Spleen (tissue), 11 donors: ENCODE measurements around the gene CSF3R. TPM values are rescaled to one million over a fixed set of nuclear protein-coding genes. Genes with fewer than 3 reads are reported as not detected.

Experiments
- DNase-seq: peaks from one replicate; pipeline ENCODE4 v3.0.0-alpha.2; 2020
- H3K27ac ChIP-seq, 8 donors: fragments of 200-600 bp; sonication (generic) in 7 of 8; 1 replicate in 4 of 8; 2 replicates in 4 of 8; pipeline versions ENCODE4 v1.5.0 to v1.8.0; 2016 to 2021; ENCODE audit warnings: inconsistent platforms in 4 of 8, mild to moderate bottlenecking in 4 of 8, moderate library complexity in 1 of 8
- H3K27me3 ChIP-seq, 7 donors: fragments of 200-600 bp; sonication (generic) in 6 of 7; replicated peaks in 1 of 7; 1 replicate in 4 of 7; 2 replicates in 3 of 7; pipeline versions ENCODE4 v1.5.0 to v1.8.0; 2016 to 2021; ENCODE audit warnings: inconsistent platforms in 3 of 7, mild to moderate bottlenecking in 1 of 7
- H3K36me3 ChIP-seq, 6 donors: fragments of 200-600 bp; sonication (generic) in 5 of 6; 1 replicate in 4 of 6; 2 replicates in 2 of 6; pipeline versions ENCODE4 v1.5.0 to v1.8.0; 2016 to 2021; ENCODE audit warnings: inconsistent platforms in 2 of 6
- H3K4me1 ChIP-seq, 6 donors: fragments of 200-600 bp; sonication (generic) in 5 of 6; 1 replicate in 3 of 6; 2 replicates in 3 of 6; pipeline versions ENCODE4 v1.5.0 to v1.8.0; 2016 to 2021; ENCODE audit warnings: inconsistent platforms in 3 of 6
- H3K4me3 ChIP-seq, 8 donors: fragments of 200-600 bp; sonication (generic) in 7 of 8; 1 replicate in 4 of 8; 2 replicates in 4 of 8; pipeline versions ENCODE4 v1.5.0 to v1.8.0; 2016 to 2021; ENCODE audit warnings: inconsistent platforms in 4 of 8, mild to moderate bottlenecking in 4 of 8, moderate library complexity in 2 of 8
- H3K9me3 ChIP-seq, 8 donors: fragments of 200-600 bp; sonication (generic) in 7 of 8; 1 replicate in 4 of 8; 2 replicates in 4 of 8; pipeline versions ENCODE4 v1.5.0 to v1.8.0; 2016 to 2021; ENCODE audit warnings: inconsistent platforms in 4 of 8
- CTCF ChIP-seq, 11 experiments: fragments of 200-600 bp in 7 of 11; fragments of 450-650 bp in 4 of 11; sonication (generic) in 4 of 11; IDR thresholded peaks in 8 of 11; conservative IDR thresholded peaks in 3 of 11; 1 replicate in 7 of 11; 2 replicates in 4 of 11; pipeline versions ENCODE4 v1.4.0 to v1.8.0; 2016 to 2021; ENCODE audit warnings: antibody characterized with exemption in 11 of 11, inconsistent platforms in 4 of 11, mild to moderate bottlenecking in 1 of 11
- POLR2A ChIP-seq, 3 donors: fragments of 450-650 bp; IDR thresholded peaks; one replicate each; pipeline ENCODE4 v1.5.1; 2017; ENCODE audit warnings: antibody characterized with exemption in 3 of 3, mild to moderate bottlenecking in 1 of 3
- POLR2AphosphoS5 ChIP-seq, 3 donors: sonication (generic); formaldehyde crosslinking; IDR thresholded peaks; one replicate each; pipeline ENCODE4 v1.5.1; 2017; ENCODE audit warnings: antibody characterized with exemption in 3 of 3
- WGBS, 5 donors: extraction: QIAGEN DNeasy Blood & Tissue Kit in 3 of 5; methylation state at CpG; one replicate each; pipeline versions ENCODE4 v1.1.5 to v1.1.7; 2013 to 2018; 5-methylcytosine and 5-hydroxymethylcytosine counted together
- intact Hi-C: fragments of 100-400 bp; cut with DNase I; formaldehyde crosslinking; loops from one replicate; pipeline ENCODE4 v1.15.0; 2023; ENCODE audit warnings: low total_unique reads
- polyA plus RNA-seq, 3 donors: library from polyadenylated mRNA; stranded (reverse); fragments of 200-250 nt; gene quantifications; one replicate each; pipeline ENCODE4 v1.2.1, GENCODE V29; 2013
- total RNA-seq, 7 donors: library from RNA; depleted of rRNA in 3 of 7; stranded (reverse); fragments of >200 nt in 3 of 7; fragmentation: NEBNext Ultra II Directional in 4 of 7; extraction: Animal tissue kit (Norgen Biotek cat#: 25700) in 4 of 7; gene quantifications; one replicate each; pipeline versions ENCODE4 v1.1.0 to v1.2.1, GENCODE V29; 2016 to 2021
- donor health status: healthy with polysubstance abuse.
- donor health status: DM: no; HTN: no; CAD: no; lungs with moderate emphysema.
- donor health status: DM: no; HTN: no; CAD: no.
- donor health status: Bipolar disorder and iron deficiency.
- donor health status: healthy.
- donor health status: DM: no; HTN: no; CAD: no.
- donor health status: DM: yes; HTN: yes; CAD: no.

The CSF3R gene
- total and polyA plus RNA-seq, 10 donors: 8.9 to 795 (median 220) TPM

DNA sequence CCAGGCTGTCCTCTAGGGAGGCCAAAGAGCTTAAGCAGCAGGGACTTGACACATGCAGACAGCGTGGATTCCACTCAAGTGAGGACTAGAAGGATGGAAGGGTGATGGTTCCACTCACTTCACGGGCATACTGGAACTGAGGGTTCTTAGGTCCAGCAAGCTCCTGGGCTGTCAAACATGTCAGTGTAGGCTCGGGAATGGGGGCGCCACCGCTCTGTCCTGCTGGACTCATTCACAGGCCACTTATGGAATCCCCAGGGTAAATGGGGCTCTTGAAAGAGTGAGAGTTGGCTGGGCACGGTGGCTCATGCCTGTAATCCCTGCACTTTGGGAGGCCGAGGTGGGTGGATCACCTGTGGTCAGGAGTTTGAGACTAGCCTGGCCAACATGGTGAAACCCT lies 27.7 kb upstream of the CSF3R start:
- DNase-seq: no peak
- WGBS, 5 donors: 74 to 93% (median 86%) methylated on average over 6 to 7 of the region's 7 CpGs
- no peak for TF ChIP-seq POLR2A (IDR thresholded peaks at IDR 0.05)
- no peak for TF ChIP-seq POLR2AphosphoS5 (IDR thresholded peaks at IDR 0.05)
- TF ChIP-seq CTCF (IDR thresholded peaks at IDR 0.05 in 8 of 11, conservative IDR thresholded peaks at IDR 0.05 in 3 of 11): no peak
- intact Hi-C loops: no loop called here
- Histone ChIP-seq H3K4me1 (peaks cover 0 to 8% (median 0%) of the 10 kb centered on the region in 6 donors), H3K4me3 (no peak overlapping the region), H3K27ac (no peak overlapping the region), H3K36me3 (no peaks in the 10 kb centered on the region), H3K9me3 (no peaks in the 10 kb centered on the region), H3K27me3 (peaks cover 0 to 39% (median 0%) of the 10 kb centered on the region in 7 donors)

GRCh38 chr1:36508257-36508656 lies 25.5 kb upstream of the CSF3R start:
- intact Hi-C loops: no loop called here
- no peak for DNase-seq
- Histone ChIP-seq H3K27ac (no peak overlapping the region), H3K27me3 (peaks cover 0 to 47% (median 6%) of the 10 kb centered on the region in 7 donors), H3K9me3 (no peaks in the 10 kb centered on the region), H3K36me3 (no peaks in the 10 kb centered on the region), H3K4me3 (no peak overlapping the region), H3K4me1 (peaks cover 0 to 4% (median 0%) of the 10 kb centered on the region in 6 donors)
- WGBS, 5 donors: 72 to 89% (median 83%) methylated on average over 3 of the region's 3 CpGs
- no peak for TF ChIP-seq POLR2A (IDR thresholded peaks at IDR 0.05)
- TF ChIP-seq POLR2AphosphoS5 (IDR thresholded peaks at IDR 0.05): no peak
- no peak for TF ChIP-seq CTCF (IDR thresholded peaks at IDR 0.05 in 8 of 11, conservative IDR thresholded peaks at IDR 0.05 in 3 of 11)

DNA sequence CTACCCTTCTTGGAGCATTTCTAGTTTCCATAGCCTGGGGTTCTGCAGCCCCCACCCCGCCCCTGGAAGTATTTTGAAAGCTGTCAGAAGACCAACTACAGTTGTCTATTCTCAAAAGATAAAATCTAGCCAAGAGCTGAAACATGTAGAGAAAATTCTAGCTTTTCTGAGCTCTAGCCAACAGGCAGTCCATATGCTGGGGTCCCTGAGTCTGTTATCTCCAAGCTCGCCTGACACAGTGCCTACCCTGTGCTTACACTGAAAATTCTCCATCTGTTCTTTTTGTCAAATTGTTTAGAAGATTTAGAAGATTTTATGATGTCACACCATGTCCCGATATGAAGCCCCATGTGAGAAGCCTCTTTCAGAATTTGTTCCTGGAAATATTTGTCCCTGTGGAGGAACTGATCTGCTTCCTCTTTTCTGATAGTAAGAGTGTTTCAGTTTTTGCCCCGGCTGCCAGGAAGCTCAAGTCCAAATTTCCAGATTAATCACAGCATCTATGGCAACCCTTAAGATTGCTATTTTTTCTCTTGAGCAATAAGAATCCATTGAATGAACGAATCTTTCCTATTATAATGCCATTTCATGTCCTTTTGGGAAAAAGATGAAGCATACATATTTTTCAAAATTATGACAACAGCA lies 23.7 kb upstream of the CSF3R start:
- no peak for TF ChIP-seq CTCF (IDR thresholded peaks at IDR 0.05 in 8 of 11, conservative IDR thresholded peaks at IDR 0.05 in 3 of 11)
- no peak for TF ChIP-seq POLR2AphosphoS5 (IDR thresholded peaks at IDR 0.05)
- no peak for TF ChIP-seq POLR2A (IDR thresholded peaks at IDR 0.05)
- intact Hi-C loops: no loop called here
- 51 to 61% (median 55%) methylated on average over 5 of the region's 5 CpGs for WGBS, 5 donors

GRCh38 chr1:36503733-36504132 lies 21.0 kb upstream of the CSF3R start:
- Histone ChIP-seq H3K36me3 (no peaks in the 10 kb centered on the region), H3K4me1 (no peaks in the 10 kb centered on the region), H3K27me3 (peaks cover 0 to 29% (median 6%) of the 10 kb centered on the region in 7 donors), H3K27ac (no peak overlapping the region), H3K4me3 (no peak overlapping the region), H3K9me3 (no peaks in the 10 kb centered on the region)
- WGBS, 5 donors: 44 to 86% (median 70%) methylated on average over 1 of the region's 1 CpG
- DNase-seq: no peak
- TF ChIP-seq POLR2A (IDR thresholded peaks at IDR 0.05) (no peak), POLR2AphosphoS5 (IDR thresholded peaks at IDR 0.05) (no peak), CTCF (IDR thresholded peaks at IDR 0.05 in 8 of 11, conservative IDR thresholded peaks at IDR 0.05 in 3 of 11) (no peak)
- intact Hi-C loops: no loop called here

More for the DNA sequence above, 23.7 kb upstream of the CSF3R start:
- Histone ChIP-seq H3K9me3 (no peaks in the 10 kb centered on the region), H3K36me3 (no peaks in the 10 kb centered on the region), H3K4me3 (no peak overlapping the region), H3K27ac (peak overlapping the region in 2 of 8 donors; percentile 45 to 53), H3K27me3 (peaks cover 0 to 44% (median 6%) of the 10 kb centered on the region in 7 donors), H3K4me1 (peaks cover 0 to 4% (median 0%) of the 10 kb centered on the region in 6 donors)
- no peak for DNase-seq
